ENCODE results near the gene CLOCK. TPM values are rescaled to one million over a fixed set of nuclear protein-coding genes. Genes with fewer than 3 reads are reported as not detected.

CLOCK gene
- total RNA-seq, 1 experiment from 2014 or later = 14.9 TPM

DNA sequence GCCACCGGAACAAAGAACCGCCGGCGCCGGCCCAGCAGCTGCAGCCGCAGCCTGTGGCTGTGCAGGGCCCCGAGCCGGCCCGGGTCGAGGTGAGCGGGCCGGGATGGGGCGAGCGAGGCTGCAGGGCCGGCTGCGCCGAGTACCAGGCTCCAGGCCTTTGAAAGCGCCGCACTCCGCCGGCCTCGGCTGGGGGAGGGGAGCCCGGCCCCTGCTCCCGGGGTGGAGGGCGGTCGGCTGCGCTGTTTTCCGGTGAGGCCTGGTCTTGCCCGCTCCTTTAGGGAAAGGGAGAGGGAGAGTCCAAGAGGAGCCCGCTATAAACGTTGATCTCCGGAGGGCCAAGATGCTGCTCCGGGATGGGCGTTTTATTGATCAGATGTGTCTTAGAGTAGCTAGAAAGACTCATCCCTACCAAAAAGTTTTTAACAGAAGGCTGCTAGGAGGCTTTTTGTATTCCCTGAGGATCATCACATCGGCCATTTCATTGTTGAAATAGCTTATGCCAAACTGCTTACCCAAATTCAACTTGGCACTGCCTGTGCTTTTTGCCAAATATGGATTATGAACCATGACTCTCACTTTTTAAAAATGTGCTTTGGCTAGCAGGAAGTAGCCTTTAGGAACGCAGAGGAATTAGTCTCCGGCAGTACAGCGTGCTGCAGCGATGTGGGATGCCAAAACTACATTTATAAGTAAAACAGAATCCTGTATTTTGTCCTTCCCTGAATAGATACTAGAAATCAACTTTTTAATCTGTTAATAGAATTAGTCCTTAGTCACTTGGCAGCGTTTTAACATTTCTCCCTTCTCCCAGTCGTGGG lies 150.2 kb downstream of the CLOCK start:
- no TSS peak for BruUV-seq (replicated peaks)
- Histone ChIP-seq H3K27ac (ENCODE audit: low read depth, low read length, poor library complexity, severe bottlenecking) (peak overlapping the region; percentile 81), H3K36me3 (ENCODE audit: insufficient read depth, low read length, poor library complexity, severe bottlenecking) (no peaks in the 10 kb centered on the region), H3K9me3 (ENCODE audit: low read depth, low read length, poor library complexity, severe bottlenecking) (no peaks in the 10 kb centered on the region), H3K4me1 (ENCODE audit: insufficient read depth, low read length, poor library complexity, severe bottlenecking) (peaks cover 9% of the 10 kb centered on the region), H3K4me3 (ENCODE audit: low read depth, low read length, poor library complexity, severe bottlenecking) (peak overlapping the region; percentile 78), H3K27me3 (replicated peaks; ENCODE audit: insufficient read depth, low read depth, low read length, poor library complexity) (no peaks in the 10 kb centered on the region)
- TF ChIP-seq, protein P1, sequence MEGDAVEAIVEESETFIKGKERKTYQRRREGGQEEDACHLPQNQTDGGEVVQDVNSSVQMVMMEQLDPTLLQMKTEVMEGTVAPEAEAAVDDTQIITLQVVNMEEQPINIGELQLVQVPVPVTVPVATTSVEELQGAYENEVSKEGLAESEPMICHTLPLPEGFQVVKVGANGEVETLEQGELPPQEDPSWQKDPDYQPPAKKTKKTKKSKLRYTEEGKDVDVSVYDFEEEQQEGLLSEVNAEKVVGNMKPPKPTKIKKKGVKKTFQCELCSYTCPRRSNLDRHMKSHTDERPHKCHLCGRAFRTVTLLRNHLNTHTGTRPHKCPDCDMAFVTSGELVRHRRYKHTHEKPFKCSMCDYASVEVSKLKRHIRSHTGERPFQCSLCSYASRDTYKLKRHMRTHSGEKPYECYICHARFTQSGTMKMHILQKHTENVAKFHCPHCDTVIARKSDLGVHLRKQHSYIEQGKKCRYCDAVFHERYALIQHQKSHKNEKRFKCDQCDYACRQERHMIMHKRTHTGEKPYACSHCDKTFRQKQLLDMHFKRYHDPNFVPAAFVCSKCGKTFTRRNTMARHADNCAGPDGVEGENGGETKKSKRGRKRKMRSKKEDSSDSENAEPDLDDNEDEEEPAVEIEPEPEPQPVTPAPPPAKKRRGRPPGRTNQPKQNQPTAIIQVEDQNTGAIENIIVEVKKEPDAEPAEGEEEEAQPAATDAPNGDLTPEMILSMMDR (conservative IDR thresholded peaks at IDR 0.05; ENCODE audit: low read depth, low read length) = no peak
- no peak for TF ChIP-seq EZH2 (IDR thresholded peaks at IDR 0.05; ENCODE audit: borderline replicate concordance, low read depth, low read length, poor library complexity, severe bottlenecking)
- intact Hi-C loops (cut with micrococcal nuclease; ENCODE audit: unreplicated experiment) = no loop called here
- peak; percentile 21 for DNase-seq (ENCODE audit: low spot score)
- CTCF ChIA-PET = no interaction called here
- POLR2A ChIA-PET (ENCODE audit: low non-redundant PET) = no interaction called here

DNA sequence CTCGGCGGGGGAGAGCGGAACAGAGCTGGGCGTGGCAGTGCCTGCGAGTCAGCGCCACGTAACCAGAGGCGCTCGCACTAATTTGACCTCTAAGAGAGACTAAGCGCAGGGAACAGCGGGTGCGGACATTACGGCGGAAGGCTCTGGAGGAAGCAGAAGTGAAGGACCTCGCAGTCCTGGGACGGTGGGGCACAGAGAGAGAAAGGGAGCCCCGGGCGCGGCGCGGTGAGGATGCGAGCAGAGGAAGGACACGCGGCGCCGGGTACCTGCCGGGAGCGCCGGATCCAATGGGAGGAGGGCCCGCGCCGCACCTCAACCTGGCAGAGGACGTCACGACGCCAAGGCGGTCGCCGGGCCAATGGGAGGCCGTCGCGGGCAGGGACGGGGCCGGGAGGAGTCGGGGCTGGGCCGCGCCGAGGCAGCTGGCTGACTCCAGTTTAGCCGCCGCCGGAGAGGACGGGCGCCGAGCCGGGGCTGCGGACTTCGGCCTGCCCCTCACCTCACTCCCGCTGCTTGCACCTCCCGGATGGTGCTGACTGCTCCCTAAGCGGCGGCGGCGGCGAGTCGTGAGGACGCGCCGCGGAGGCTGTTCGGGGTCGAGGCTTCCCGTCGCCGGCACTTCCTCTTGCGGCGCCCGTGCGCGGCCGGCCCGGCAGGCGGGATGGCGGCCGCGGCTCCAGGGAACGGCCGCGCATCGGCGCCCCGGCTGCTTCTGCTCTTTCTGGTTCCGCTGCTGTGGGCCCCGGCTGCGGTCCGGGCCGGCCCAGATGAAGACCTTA lies 151.0 kb downstream of the CLOCK start, which contains the start of gene TMEM165:
TMEM165 (plus strand) TSS at position 429 of the 779 bp plus-strand sequence; CDS start at position 662, 233 bp downstream.
- no peaks in the 10 kb centered on the region for H3K9me3 ChIP-seq (ENCODE audit: low read depth, low read length, poor library complexity, severe bottlenecking)
- H3K36me3 ChIP-seq (ENCODE audit: insufficient read depth, low read length, poor library complexity, severe bottlenecking) = no peaks in the 10 kb centered on the region
- no peaks in the 10 kb centered on the region for H3K27me3 ChIP-seq (replicated peaks; ENCODE audit: insufficient read depth, low read depth, low read length, poor library complexity)
- peak within 1 kb of the TSS; percentile 78 for H3K4me3 ChIP-seq (ENCODE audit: low read depth, low read length, poor library complexity, severe bottlenecking)
- TF ChIP-seq EZH2 (IDR thresholded peaks at IDR 0.05; ENCODE audit: borderline replicate concordance, low read depth, low read length, poor library complexity, severe bottlenecking) = no peak
- TF ChIP-seq, protein P1 (conservative IDR thresholded peaks at IDR 0.05; ENCODE audit: low read depth, low read length) = no peak
- CTCF ChIA-PET = no interaction called here
- POLR2A ChIA-PET (ENCODE audit: low non-redundant PET) = no interaction called here
- no TSS peak for BruUV-seq (replicated peaks)
- peaks cover 9% of the 10 kb centered on the region for H3K4me1 ChIP-seq (ENCODE audit: insufficient read depth, low read length, poor library complexity, severe bottlenecking)
- H3K27ac ChIP-seq (ENCODE audit: low read depth, low read length, poor library complexity, severe bottlenecking) = peak within 1 kb of the TSS; percentile 81
- DNase-seq (ENCODE audit: low spot score) = peak; percentile 79
- intact Hi-C loops (cut with micrococcal nuclease; ENCODE audit: unreplicated experiment) = no loop called here

DNA sequence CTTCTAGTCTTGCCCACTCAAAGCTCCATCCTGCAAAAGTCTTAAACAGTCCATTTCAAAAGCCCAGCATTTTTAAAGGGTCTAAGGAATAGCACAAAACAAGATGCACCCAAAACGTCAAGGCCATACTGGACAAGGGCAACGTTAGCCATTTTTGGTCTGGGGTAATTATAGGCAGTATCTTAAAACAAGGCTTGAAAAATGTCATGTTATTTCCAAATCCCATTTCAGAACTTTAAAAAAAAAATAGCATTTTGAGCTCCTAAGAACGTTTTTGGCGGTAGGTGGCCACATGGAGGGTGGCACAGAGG lies 151.5 kb downstream of the CLOCK start:
- H3K27me3 ChIP-seq (replicated peaks; ENCODE audit: insufficient read depth, low read depth, low read length, poor library complexity) = no peaks in the 10 kb centered on the region
- H3K4me3 ChIP-seq (ENCODE audit: low read depth, low read length, poor library complexity, severe bottlenecking) = peak overlapping the region; percentile 78
- TF ChIP-seq EZH2 (IDR thresholded peaks at IDR 0.05; ENCODE audit: borderline replicate concordance, low read depth, low read length, poor library complexity, severe bottlenecking) = no peak
- TF ChIP-seq, protein P1 (conservative IDR thresholded peaks at IDR 0.05; ENCODE audit: low read depth, low read length) = no peak
- DNase-seq (ENCODE audit: low spot score) = no peak
- POLR2A ChIA-PET (ENCODE audit: low non-redundant PET) = no interaction called here
- CTCF ChIA-PET = no interaction called here
- intact Hi-C loops (cut with micrococcal nuclease; ENCODE audit: unreplicated experiment) = no loop called here
- no peak overlapping the region for H3K27ac ChIP-seq (ENCODE audit: low read depth, low read length, poor library complexity, severe bottlenecking)
- H3K36me3 ChIP-seq (ENCODE audit: insufficient read depth, low read length, poor library complexity, severe bottlenecking) = no peaks in the 10 kb centered on the region
- BruUV-seq (replicated peaks) = no TSS peak
- peaks cover 9% of the 10 kb centered on the region for H3K4me1 ChIP-seq (ENCODE audit: insufficient read depth, low read length, poor library complexity, severe bottlenecking)
- H3K9me3 ChIP-seq (ENCODE audit: low read depth, low read length, poor library complexity, severe bottlenecking) = no peaks in the 10 kb centered on the region

Data from A673 (cell line).